ENCODE measurements around the gene SLC39A2.
"Not testable (repeated sequence)": the region's sequence is repeated elsewhere in the genome, so short reads cannot be mapped to it uniquely, and the experiment has no call there.

- TF ChIP-seq CTCF, POLR2A (IDR thresholded peaks at IDR 0.05): not testable (repeated sequence)
Observed at GRCh38 chr14:20958946-20959345, 40.1 kb upstream of the SLC39A2 start.
